ACC112 (cell line): ENCODE results near the gene TSHZ2.

ENCODE experiments used
- H2AFZ ChIP-seq: fragments of 200-600 bp; sonication (generic); one replicate; pipeline ENCODE4 v1.6.0; 2017; ENCODE audit warnings: antibody characterized with exemption, low read length; ENCODE audit not compliant: unreplicated experiment
- H3K27ac ChIP-seq: fragments of 200-600 bp; sonication (generic); 2 replicates; pipeline ENCODE4 v1.5.1; 2014; ENCODE audit warnings: low read depth, mild to moderate bottlenecking, antibody characterized with exemption, low read length, moderate library complexity
- H3K27me3 ChIP-seq: fragments of 200-600 bp; sonication (generic); 2 replicates; pipeline ENCODE4 v1.6.1; 2014; ENCODE audit warnings: mild to moderate bottlenecking, antibody characterized with exemption, low read length, moderate library complexity, mixed read lengths; ENCODE audit not compliant: insufficient read depth
- H3K36me3 ChIP-seq: fragments of 200-600 bp; sonication (generic); 2 replicates; pipeline ENCODE4 v1.6.1; 2016; ENCODE audit warnings: mild to moderate bottlenecking, antibody characterized with exemption, low read length, moderate library complexity, mixed read lengths; ENCODE audit not compliant: insufficient read depth
- H3K4me1 ChIP-seq: fragments of 200-600 bp; sonication (generic); one replicate; pipeline ENCODE4 v1.6.1; 2016; ENCODE audit warnings: low read length, mixed read lengths; ENCODE audit not compliant: insufficient read depth, unreplicated experiment, control insufficient read depth
- H3K4me3 ChIP-seq: fragments of 200-600 bp; sonication (generic); 2 replicates; pipeline ENCODE4 v1.5.1; 2014; ENCODE audit warnings: mild to moderate bottlenecking, low read depth, low read length
- H3K79me2 ChIP-seq: fragments of 200-600 bp; sonication (generic); one replicate; pipeline ENCODE4 v1.6.0; 2016; ENCODE audit warnings: low read length; ENCODE audit not compliant: control insufficient read depth, unreplicated experiment, insufficient read depth

Gene TSHZ2

DNA sequence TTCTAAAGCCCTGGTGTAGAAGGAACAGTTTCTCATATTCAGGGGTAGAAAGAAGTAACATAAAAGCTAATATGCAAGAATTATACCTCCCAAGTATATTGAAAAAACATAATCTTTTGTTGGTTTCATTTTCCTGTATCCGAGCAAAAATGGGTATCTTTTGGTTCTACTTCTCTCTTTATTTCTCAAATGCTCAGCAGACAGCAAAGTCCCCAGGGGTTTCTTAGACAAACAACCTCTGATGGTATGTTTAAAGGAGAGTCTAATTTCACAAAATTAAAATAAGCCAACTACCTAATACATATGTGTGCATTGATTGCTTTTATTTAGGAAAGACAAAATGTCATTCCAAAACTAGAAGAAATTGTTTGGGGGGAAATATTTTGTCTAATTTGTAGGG is 131.0 kb downstream of the TSHZ2 start:
- H3K79me2 ChIP-seq, result no peaks in the 10 kb centered on the region
- no peak overlapping the region for H2AFZ ChIP-seq
- no peaks in the 10 kb centered on the region for H3K4me1 ChIP-seq
- no peaks in the 10 kb centered on the region for H3K36me3 ChIP-seq
- no peak overlapping the region for H3K27ac ChIP-seq
- H3K27me3 ChIP-seq, result no peaks in the 10 kb centered on the region
- no peak overlapping the region for H3K4me3 ChIP-seq

DNA sequence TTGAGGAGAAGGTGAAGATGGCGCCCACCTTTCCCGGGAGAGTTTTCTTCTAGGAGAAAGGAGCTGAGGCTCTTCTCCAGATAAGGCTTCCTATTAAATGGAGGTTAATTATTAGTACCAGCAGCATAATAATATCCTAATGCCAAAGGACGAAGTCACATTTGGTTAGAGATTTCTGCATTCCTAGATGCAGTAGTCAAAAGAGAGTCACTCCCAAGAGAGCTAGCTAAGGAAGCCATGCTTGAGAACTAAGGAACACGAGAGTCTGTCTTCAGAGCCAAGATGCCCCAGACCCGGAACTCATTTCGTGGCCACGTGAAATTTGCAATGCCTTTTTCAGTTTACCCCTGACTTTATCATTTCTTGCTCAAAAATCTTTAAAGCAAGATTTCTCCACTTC is 132.7 kb downstream of the TSHZ2 start:
- no peak overlapping the region for H3K27ac ChIP-seq
- no peaks in the 10 kb centered on the region for H3K27me3 ChIP-seq
- H3K36me3 ChIP-seq, result no peaks in the 10 kb centered on the region
- no peaks in the 10 kb centered on the region for H3K79me2 ChIP-seq
- no peak overlapping the region for H2AFZ ChIP-seq
- no peak overlapping the region for H3K4me3 ChIP-seq
- no peaks in the 10 kb centered on the region for H3K4me1 ChIP-seq

DNA sequence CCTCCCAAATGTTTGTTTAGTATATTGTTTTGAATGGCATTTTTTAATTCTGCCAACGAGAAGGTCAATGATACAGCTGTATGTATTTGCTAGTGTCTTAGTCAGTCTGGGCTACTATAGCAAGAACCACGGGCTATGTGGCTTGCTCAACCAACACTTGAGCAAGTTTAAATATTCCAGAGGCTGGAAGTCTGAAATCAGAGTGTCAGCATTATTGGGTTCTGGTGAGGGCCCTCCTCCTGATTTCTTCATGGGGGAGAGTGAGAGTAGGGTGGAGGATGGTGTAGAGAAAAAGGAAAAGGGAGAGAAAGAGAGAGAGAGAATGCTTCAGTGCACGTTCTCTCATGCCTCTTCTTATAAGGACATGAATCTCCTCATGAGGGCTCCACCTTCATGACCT is 144.6 kb downstream of the TSHZ2 start:
- Histone ChIP-seq H2AFZ (no peak overlapping the region), H3K4me3 (no peak overlapping the region), H3K79me2 (no peaks in the 10 kb centered on the region), H3K36me3 (no peaks in the 10 kb centered on the region), H3K27me3 (no peaks in the 10 kb centered on the region), H3K27ac (no peak overlapping the region), H3K4me1 (no peaks in the 10 kb centered on the region)

DNA sequence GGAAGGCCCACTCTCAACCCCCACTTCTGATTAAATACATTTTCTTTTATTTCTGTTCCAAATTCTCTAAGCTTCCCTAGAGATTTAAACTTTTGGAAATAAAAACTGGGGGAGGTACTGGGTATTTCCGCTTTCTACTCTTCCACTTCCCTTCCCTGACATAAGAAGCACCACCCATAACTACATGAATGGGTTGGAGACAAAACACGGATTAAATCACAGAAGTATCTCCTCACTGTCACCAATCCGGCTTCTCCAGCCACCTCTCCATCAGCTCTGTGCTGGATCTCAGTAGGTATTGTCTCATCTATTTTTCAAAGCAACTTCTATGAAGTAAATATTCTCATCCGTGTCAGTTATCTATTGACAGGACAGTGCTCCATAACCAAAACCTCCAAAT is 150.7 kb downstream of the TSHZ2 start:
- no peaks in the 10 kb centered on the region for H3K36me3 ChIP-seq
- no peaks in the 10 kb centered on the region for H3K27me3 ChIP-seq
- H3K4me1 ChIP-seq, result no peaks in the 10 kb centered on the region
- no peaks in the 10 kb centered on the region for H3K79me2 ChIP-seq
- no peak overlapping the region for H3K27ac ChIP-seq
- H2AFZ ChIP-seq, result no peak overlapping the region
- H3K4me3 ChIP-seq, result no peak overlapping the region

- H2AFZ ChIP-seq, result no peak overlapping the region
- H3K27ac ChIP-seq, result no peak overlapping the region
- H3K36me3 ChIP-seq, result no peaks in the 10 kb centered on the region
- no peaks in the 10 kb centered on the region for H3K27me3 ChIP-seq
- H3K4me1 ChIP-seq, result no peaks in the 10 kb centered on the region
- H3K79me2 ChIP-seq, result no peaks in the 10 kb centered on the region
- no peak overlapping the region for H3K4me3 ChIP-seq
These were observed 152.0 kb downstream of the TSHZ2 start for GRCh38 chr20:53124075-53124551.

- H2AFZ ChIP-seq, result no peak overlapping the region
- H3K79me2 ChIP-seq, result no peaks in the 10 kb centered on the region
- no peaks in the 10 kb centered on the region for H3K4me1 ChIP-seq
- no peak overlapping the region for H3K27ac ChIP-seq
- no peaks in the 10 kb centered on the region for H3K27me3 ChIP-seq
- no peaks in the 10 kb centered on the region for H3K36me3 ChIP-seq
- no peak overlapping the region for H3K4me3 ChIP-seq
These were observed 152.6 kb downstream of the TSHZ2 start for GRCh38 chr20:53124803-53125202.

GRCh38 chr20:53126185-53126584 is 154.0 kb downstream of the TSHZ2 start:
- Histone ChIP-seq H3K27ac (no peak overlapping the region), H3K4me1 (no peaks in the 10 kb centered on the region), H3K4me3 (no peak overlapping the region), H2AFZ (no peak overlapping the region), H3K36me3 (no peaks in the 10 kb centered on the region), H3K79me2 (no peaks in the 10 kb centered on the region), H3K27me3 (no peaks in the 10 kb centered on the region)

GRCh38 chr20:53127027-53127426 is 154.9 kb downstream of the TSHZ2 start:
- no peak overlapping the region for H2AFZ ChIP-seq
- no peaks in the 10 kb centered on the region for H3K4me1 ChIP-seq
- no peak overlapping the region for H3K27ac ChIP-seq
- no peaks in the 10 kb centered on the region for H3K79me2 ChIP-seq
- H3K27me3 ChIP-seq, result no peaks in the 10 kb centered on the region
- H3K4me3 ChIP-seq, result no peak overlapping the region
- no peaks in the 10 kb centered on the region for H3K36me3 ChIP-seq

GRCh38 chr20:53128004-53128403 is 155.8 kb downstream of the TSHZ2 start:
- H3K4me1 ChIP-seq, result no peaks in the 10 kb centered on the region
- H3K79me2 ChIP-seq, result no peaks in the 10 kb centered on the region
- H3K27ac ChIP-seq, result no peak overlapping the region
- no peak overlapping the region for H3K4me3 ChIP-seq
- H2AFZ ChIP-seq, result no peak overlapping the region
- no peaks in the 10 kb centered on the region for H3K36me3 ChIP-seq
- no peaks in the 10 kb centered on the region for H3K27me3 ChIP-seq

DNA sequence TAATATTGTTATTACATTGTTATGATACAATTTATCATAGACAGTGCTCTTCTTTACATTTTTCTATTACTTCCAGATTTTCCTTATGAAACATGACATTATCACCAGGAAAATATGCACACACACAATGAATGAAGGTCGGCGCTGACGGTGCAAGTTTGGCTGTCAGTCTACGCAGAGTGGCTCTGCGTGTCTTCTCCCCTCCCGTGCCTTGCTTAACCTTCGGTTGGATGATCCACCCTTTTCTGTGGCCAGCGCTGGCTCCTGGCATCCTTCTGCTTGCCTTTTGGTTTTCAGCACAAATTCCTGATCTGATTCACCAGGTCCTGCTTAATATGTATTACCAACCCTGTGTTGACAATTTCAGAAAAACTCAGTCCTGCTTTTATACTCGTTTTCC is 157.4 kb downstream of the TSHZ2 start:
- Histone ChIP-seq H2AFZ (no peak overlapping the region), H3K4me1 (no peaks in the 10 kb centered on the region), H3K36me3 (no peaks in the 10 kb centered on the region), H3K4me3 (no peak overlapping the region), H3K79me2 (no peaks in the 10 kb centered on the region), H3K27ac (no peak overlapping the region), H3K27me3 (no peaks in the 10 kb centered on the region)

DNA sequence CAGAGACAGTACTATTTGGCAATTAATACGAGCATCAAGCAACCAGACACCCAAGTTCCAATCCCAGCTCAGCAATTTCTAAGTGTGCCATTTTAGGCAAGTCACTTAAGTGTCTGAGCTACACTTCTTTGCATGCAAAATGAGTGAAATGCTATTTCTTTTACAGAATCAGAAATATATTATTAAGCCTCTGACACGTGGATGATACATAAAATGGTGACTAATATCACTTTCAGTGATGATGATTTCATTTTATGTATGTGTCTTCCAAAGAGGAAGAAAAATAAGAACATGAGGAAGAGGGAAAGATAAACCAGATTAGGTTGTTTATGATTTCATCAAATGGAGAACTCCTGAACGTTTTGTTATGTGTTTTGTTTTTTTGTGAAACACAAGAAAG is 158.6 kb downstream of the TSHZ2 start:
- Histone ChIP-seq H3K79me2 (no peaks in the 10 kb centered on the region), H3K36me3 (no peaks in the 10 kb centered on the region), H3K4me3 (no peak overlapping the region), H3K4me1 (no peaks in the 10 kb centered on the region), H3K27me3 (no peaks in the 10 kb centered on the region), H2AFZ (no peak overlapping the region), H3K27ac (no peak overlapping the region)
